ENCODE measurements around the gene ZNF101. TPM values are rescaled to one million over a fixed set of nuclear protein-coding genes. Genes with fewer than 3 reads are reported as not detected.

ZNF101 gene
- total RNA-seq, 4 donors from 2014 or later: 4.0 to 12.0 (median 10.5) TPM

GRCh38 chr19:19652482-19653295, 15.9 kb upstream of the ZNF101 start:
- DNase-seq (ENCODE audit: low spot score in 2 of 2): no peak
- Histone ChIP-seq H3K9me3 (no peaks in the 10 kb centered on the region), H3K36me3 (peaks cover 6 to 100% (median 76%) of the 10 kb centered on the region in 3 donors), H3K27me3 (no peaks in the 10 kb centered on the region), H3K4me3 (no peak overlapping the region), H3K27ac (peak overlapping the region in 2 of 4 donors; percentile 15 to 36), H3K4me1 (peaks cover 0 to 14% (median 0%) of the 10 kb centered on the region in 4 donors)
- WGBS, 2 donors: 64 to 71% methylated on average over 22 to 24 of the region's 24 CpGs
- TF ChIP-seq, protein P1, sequence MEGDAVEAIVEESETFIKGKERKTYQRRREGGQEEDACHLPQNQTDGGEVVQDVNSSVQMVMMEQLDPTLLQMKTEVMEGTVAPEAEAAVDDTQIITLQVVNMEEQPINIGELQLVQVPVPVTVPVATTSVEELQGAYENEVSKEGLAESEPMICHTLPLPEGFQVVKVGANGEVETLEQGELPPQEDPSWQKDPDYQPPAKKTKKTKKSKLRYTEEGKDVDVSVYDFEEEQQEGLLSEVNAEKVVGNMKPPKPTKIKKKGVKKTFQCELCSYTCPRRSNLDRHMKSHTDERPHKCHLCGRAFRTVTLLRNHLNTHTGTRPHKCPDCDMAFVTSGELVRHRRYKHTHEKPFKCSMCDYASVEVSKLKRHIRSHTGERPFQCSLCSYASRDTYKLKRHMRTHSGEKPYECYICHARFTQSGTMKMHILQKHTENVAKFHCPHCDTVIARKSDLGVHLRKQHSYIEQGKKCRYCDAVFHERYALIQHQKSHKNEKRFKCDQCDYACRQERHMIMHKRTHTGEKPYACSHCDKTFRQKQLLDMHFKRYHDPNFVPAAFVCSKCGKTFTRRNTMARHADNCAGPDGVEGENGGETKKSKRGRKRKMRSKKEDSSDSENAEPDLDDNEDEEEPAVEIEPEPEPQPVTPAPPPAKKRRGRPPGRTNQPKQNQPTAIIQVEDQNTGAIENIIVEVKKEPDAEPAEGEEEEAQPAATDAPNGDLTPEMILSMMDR (IDR thresholded peaks at IDR 0.05): no peak
- TF ChIP-seq POLR2A (IDR thresholded peaks at IDR 0.05): no peak
- no peak for TF ChIP-seq EP300 (IDR thresholded peaks at IDR 0.05)

GRCh38 chr19:19653597-19654147, 15.0 kb upstream of the ZNF101 start:
- TF ChIP-seq POLR2A (IDR thresholded peaks at IDR 0.05) (no peak), EP300 (IDR thresholded peaks at IDR 0.05) (no peak)
- TF ChIP-seq, protein P1 (IDR thresholded peaks at IDR 0.05): no peak

DNA sequence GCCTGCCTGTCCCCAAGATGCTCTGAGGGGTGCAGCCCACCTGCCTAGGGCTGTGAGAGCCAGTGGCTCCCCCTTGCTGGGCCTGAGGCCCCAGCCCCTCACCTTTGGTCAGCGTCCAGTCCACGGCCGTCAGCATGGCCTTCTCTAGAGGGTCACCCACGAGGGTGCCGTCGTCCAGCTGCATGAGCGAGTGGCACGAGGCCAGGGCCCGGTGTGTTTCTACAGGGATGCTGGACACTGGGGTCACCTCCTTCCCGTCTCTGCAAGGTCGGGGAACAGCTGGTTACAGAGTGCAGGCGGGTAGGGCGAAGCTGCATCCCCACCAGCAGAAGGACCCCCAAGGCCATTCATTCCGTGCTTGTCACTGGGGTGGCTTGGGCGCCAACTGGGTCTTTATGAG, 14.2 kb upstream of the ZNF101 start:
- Histone ChIP-seq H3K27ac (no peak overlapping the region), H3K4me3 (no peak overlapping the region), H3K27me3 (no peaks in the 10 kb centered on the region), H3K36me3 (peaks cover 6 to 100% (median 81%) of the 10 kb centered on the region in 3 donors), H3K9me3 (no peaks in the 10 kb centered on the region), H3K4me1 (peaks cover 0 to 15% (median 0%) of the 10 kb centered on the region in 4 donors)
- 88% methylated on average over 9 of the region's 15 CpGs; no CpG with 5 or more reads in 1 of the 2 donors for WGBS, 2 donors
- no peak for DNase-seq (ENCODE audit: low spot score in 2 of 2)
- TF ChIP-seq POLR2A (IDR thresholded peaks at IDR 0.05) (no peak), EP300 (IDR thresholded peaks at IDR 0.05) (no peak)
- TF ChIP-seq, protein P1 (IDR thresholded peaks at IDR 0.05): no peak

More at GRCh38 chr19:19653597-19654147, 15.0 kb upstream of the ZNF101 start:
- no peak for DNase-seq (ENCODE audit: low spot score in 2 of 2)
- Histone ChIP-seq H3K27ac (peak overlapping the region in 1 of 4 donors; percentile 36), H3K9me3 (no peaks in the 10 kb centered on the region), H3K4me3 (no peak overlapping the region), H3K4me1 (peaks cover 0 to 15% (median 0%) of the 10 kb centered on the region in 4 donors), H3K36me3 (peaks cover 6 to 100% (median 80%) of the 10 kb centered on the region in 3 donors), H3K27me3 (no peaks in the 10 kb centered on the region)
- 96% methylated on average over 23 of the region's 23 CpGs for WGBS, 2 donors

- Histone ChIP-seq H3K27me3 (no peaks in the 10 kb centered on the region), H3K4me1 (peaks cover 0 to 17% (median 0%) of the 10 kb centered on the region in 4 donors), H3K27ac (no peak overlapping the region), H3K9me3 (no peaks in the 10 kb centered on the region), H3K4me3 (no peak overlapping the region), H3K36me3 (peaks cover 6 to 100% (median 79%) of the 10 kb centered on the region in 3 donors)
- WGBS, 2 donors: 93 to 96% methylated on average over 14 to 21 of the region's 22 CpGs
- DNase-seq (ENCODE audit: low spot score in 2 of 2): no peak
- TF ChIP-seq EP300 (IDR thresholded peaks at IDR 0.05) (no peak), POLR2A (IDR thresholded peaks at IDR 0.05) (no peak)
- TF ChIP-seq, protein P1 (IDR thresholded peaks at IDR 0.05): no peak
These were observed 13.5 kb upstream of the ZNF101 start for GRCh38 chr19:19655051-19655594.

All from tibial nerve (tissue), 4 donors.